Heart left ventricle (tissue), 16 donors: ENCODE data around the gene RIN3. TPM values are rescaled to one million over a fixed set of nuclear protein-coding genes. Genes with fewer than 3 reads are reported as not detected.

Source experiments
- ATAC-seq, 4 donors: fragments of 200-7000 bp; cut with Tn5 transposase; one replicate each; pipeline ENCODE4 v1.9.1; 2020 to 2022; ENCODE audit warnings: moderate library complexity in 4 of 4, mild to moderate bottlenecking in 3 of 4, moderate number of reproducible peaks in 1 of 4
- DNase-seq, 5 donors: peaks; one replicate each; pipeline ENCODE4 v3.0.0-alpha.2; 2020
- H3K27ac ChIP-seq, 12 donors: fragments of 200-600 bp; sonication (generic) in 4 of 12; one replicate each; pipeline versions ENCODE4 v1.5.0 to v1.8.0; 2016 to 2022; ENCODE audit warnings: mild to moderate bottlenecking in 2 of 12
- H3K27me3 ChIP-seq, 9 donors: fragments of 200-600 bp; sonication (generic) in 2 of 9; one replicate each; pipeline versions ENCODE4 v1.5.1 to v1.8.0; 2016 to 2022; ENCODE audit warnings: mild to moderate bottlenecking in 3 of 9
- H3K36me3 ChIP-seq, 9 donors: fragments of 200-600 bp; sonication (generic) in 2 of 9; one replicate each; pipeline versions ENCODE4 v1.5.0 to v1.8.0; 2018 to 2022; ENCODE audit warnings: mild to moderate bottlenecking in 2 of 9
- H3K4me1 ChIP-seq, 12 donors: fragments of 200-600 bp; sonication (generic) in 4 of 12; one replicate each; pipeline versions ENCODE4 v1.5.0 to v1.8.0; 2016 to 2022; ENCODE audit warnings: mild to moderate bottlenecking in 3 of 12
- H3K4me3 ChIP-seq, 12 donors: fragments of 200-600 bp; sonication (generic) in 4 of 12; one replicate each; pipeline versions ENCODE4 v1.5.0 to v1.8.0; 2017 to 2022; ENCODE audit warnings: mild to moderate bottlenecking in 9 of 12, moderate library complexity in 4 of 12
- H3K9me3 ChIP-seq, 12 donors: fragments of 200-600 bp; sonication (generic) in 4 of 12; one replicate each; pipeline versions ENCODE4 v1.5.0 to v1.8.0; 2016 to 2022; ENCODE audit warnings: mild to moderate bottlenecking in 1 of 12
- POLR2A ChIP-seq, 2 donors: fragments of 450-650 bp; IDR thresholded peaks; one replicate each; pipeline ENCODE4 v1.6.1; 2017; ENCODE audit warnings: antibody characterized with exemption in 2 of 2, mild to moderate bottlenecking in 2 of 2, moderate library complexity in 2 of 2
- WGBS, 4 donors: extraction: QIAGEN DNeasy Blood & Tissue Kit in 2 of 4; methylation state at CpG; one replicate each; pipeline versions ENCODE4 v1.1.5 to v1.1.7; 2013 to 2018; 5-methylcytosine and 5-hydroxymethylcytosine counted together
- intact Hi-C, 10 donors: fragments of 100-400 bp; cut with DNase I; formaldehyde crosslinking; loops; one replicate each; pipeline versions ENCODE4 v1.11.1 to v1.14.2; 2022
- polyA plus RNA-seq, 2 donors: library from polyadenylated mRNA; stranded (reverse); fragments of 200-250 nt; gene quantifications; one replicate each; pipeline ENCODE4 v1.2.3, GENCODE V29; 2013
- total RNA-seq, 9 donors: library from RNA; depleted of rRNA in 2 of 9; stranded (reverse); fragments of >200 nt in 2 of 9; fragmentation: NEBNext Ultra II Directional in 3 of 9; extraction: Animal tissue kit (Norgen Biotek cat#: 25700) in 3 of 9; gene quantifications; one replicate each; pipeline versions ENCODE4 v1.1.0 to v1.2.4, GENCODE V29; 2016 to 2023
- TF ChIP-seq, protein P1 (sequence below), 12 donors: fragments of 200-600 bp; sonication (generic) in 4 of 12; IDR thresholded peaks; one replicate each; pipeline versions ENCODE4 v1.5.0 to v1.8.0; 2018 to 2022; ENCODE audit warnings: antibody characterized with exemption in 12 of 12, mild to moderate bottlenecking in 5 of 12
- donor health status: ischemic (EF 13 %, LVEDD 7.1; RV severe dilation, severe dysfunction).
- donor health status: healthy with polysubstance abuse.
- donor health status: DM: no; HTN: yes; CAD: no.
- donor health status: DM: no; HTN: no; CAD: no.
- donor health status: ischemic (EF 25% LVEDD 6.9; RV normal size, moderate dysfunction).
- donor health status: ischemic (EF 25% LVEDD 5.7; RV mildly dilated, moderate dysfunction).
- donor health status: healthy.
- donor health status: DM: yes; HTN: yes; CAD: no.
- donor health status: ischemic (EF 35%, LVEDD 5.7; RV mildly dilated, moderate dysfunction).
- donor health status: nonischemic (EF 11% LVEDD 7.7; RV severe dilation, severe dysfunction).
- donor health status: DM: yes; HTN: yes; CAD: no.
- donor health status: PGD.
- donor health status: ischemic (EF 29% LVEDD 5.4; RV normal size, mild dysfunction).
- donor health status: nonischemic (EF 23%, LVEDD 6.1; RV moderate dilation, normal function).

Gene RIN3
- total and polyA plus RNA-seq, 11 donors, result 8.6 to 37.0 (median 12.7) TPM

DNA sequence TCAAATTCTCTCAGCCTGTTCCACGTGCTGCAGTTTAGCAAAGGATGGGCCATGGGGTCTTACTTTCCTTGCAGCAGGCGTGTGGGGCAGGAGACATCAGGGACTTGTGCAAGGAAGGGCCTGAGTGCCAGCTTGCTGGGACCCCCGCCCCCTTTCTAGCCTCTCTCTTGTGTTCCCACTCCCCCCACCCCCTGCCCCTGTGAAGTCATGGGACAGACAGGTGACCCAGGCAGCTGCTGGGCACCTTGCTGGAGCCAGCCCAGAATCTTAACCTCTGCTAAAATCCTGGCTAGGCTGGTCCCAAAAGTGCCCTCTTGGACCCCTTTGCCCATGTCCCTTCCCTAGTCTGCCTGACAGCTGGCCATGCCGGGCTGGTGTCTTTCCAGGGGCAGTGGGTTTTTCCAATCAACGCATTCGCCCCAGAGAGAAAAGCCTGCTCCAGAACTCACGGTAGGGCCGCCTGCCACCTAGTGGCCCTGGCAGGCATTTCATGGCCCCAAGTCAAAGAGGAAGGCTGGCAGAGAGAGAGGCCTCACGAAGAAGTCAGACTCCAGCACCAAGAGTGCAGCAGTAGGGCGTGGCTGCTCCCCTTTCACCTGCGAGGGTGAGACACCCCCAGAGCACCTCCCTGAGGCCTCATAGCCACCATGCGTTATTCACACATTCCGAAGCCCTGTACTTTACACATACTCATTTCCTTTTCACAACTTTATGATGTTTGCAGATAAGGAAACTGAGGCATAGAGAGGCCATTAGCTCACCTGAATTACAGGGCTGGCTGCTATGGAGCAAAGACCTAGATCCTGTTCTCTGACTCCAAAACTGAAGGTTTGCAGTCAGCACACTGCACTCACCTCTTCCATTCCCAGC lies 167.4 kb downstream of the RIN3 start:
- Histone ChIP-seq H3K4me1 (peaks cover 0 to 25% (median 5%) of the 10 kb centered on the region in 12 donors), H3K36me3 (peaks cover 0 to 77% (median 22%) of the 10 kb centered on the region in 9 donors), H3K27me3 (no peaks in the 10 kb centered on the region), H3K9me3 (peaks cover 0 to 3% (median 0%) of the 10 kb centered on the region in 12 donors), H3K4me3 (no peak overlapping the region), H3K27ac (peak overlapping the region in 1 of 12 donors; percentile 64)
- no peak for TF ChIP-seq POLR2A (IDR thresholded peaks at IDR 0.05)
- TF ChIP-seq, protein P1, sequence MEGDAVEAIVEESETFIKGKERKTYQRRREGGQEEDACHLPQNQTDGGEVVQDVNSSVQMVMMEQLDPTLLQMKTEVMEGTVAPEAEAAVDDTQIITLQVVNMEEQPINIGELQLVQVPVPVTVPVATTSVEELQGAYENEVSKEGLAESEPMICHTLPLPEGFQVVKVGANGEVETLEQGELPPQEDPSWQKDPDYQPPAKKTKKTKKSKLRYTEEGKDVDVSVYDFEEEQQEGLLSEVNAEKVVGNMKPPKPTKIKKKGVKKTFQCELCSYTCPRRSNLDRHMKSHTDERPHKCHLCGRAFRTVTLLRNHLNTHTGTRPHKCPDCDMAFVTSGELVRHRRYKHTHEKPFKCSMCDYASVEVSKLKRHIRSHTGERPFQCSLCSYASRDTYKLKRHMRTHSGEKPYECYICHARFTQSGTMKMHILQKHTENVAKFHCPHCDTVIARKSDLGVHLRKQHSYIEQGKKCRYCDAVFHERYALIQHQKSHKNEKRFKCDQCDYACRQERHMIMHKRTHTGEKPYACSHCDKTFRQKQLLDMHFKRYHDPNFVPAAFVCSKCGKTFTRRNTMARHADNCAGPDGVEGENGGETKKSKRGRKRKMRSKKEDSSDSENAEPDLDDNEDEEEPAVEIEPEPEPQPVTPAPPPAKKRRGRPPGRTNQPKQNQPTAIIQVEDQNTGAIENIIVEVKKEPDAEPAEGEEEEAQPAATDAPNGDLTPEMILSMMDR (IDR thresholded peaks at IDR 0.05), result peak; percentile 82 to 93 (median 89)
- peak; percentile 64 to 86 (median 72) for DNase-seq
- intact Hi-C loops, result loop anchor here in 8 of 10 donors (5.0 to 10.0 kb wide), 7 partner anchors 104 to 559 kb away; partner anchors contain the start of genes CPSF2 (in 4 of the 8) and NDUFB1 (in 4 of the 8)
- WGBS, 4 donors, result 30 to 39% (median 37%) methylated on average over 11 to 13 of the region's 13 CpGs
- ATAC-seq, result peak; percentile 27 to 73 (median 64)

DNA sequence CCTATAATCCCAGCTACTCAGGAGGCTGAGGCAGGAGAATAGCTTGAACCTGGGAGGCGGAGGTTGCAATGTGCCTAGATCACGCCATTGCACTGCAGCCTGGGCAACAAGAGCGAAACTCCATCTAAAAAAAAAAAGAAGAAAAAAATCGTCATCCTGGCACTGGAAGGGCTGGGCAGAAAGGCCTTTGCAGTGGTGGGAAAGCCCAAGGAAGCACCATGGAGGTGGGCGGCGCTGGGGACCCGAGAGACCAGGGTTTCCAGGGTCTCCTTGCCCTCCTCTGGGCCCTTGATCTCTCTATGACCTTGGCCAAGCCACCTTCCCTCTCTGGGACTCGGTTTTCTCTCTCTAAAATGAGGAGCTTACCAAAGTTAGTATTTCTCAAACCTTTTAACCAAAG lies 169.5 kb downstream of the RIN3 start:
- H3K36me3 ChIP-seq, result peaks cover 0 to 76% (median 14%) of the 10 kb centered on the region in 9 donors
- H3K27ac ChIP-seq, result no peak overlapping the region
- peaks cover 0 to 3% (median 0%) of the 10 kb centered on the region in 12 donors for H3K9me3 ChIP-seq
- peaks cover 0 to 38% (median 12%) of the 10 kb centered on the region in 12 donors for H3K4me1 ChIP-seq
- no peak overlapping the region for H3K4me3 ChIP-seq
- ATAC-seq (no peak), DNase-seq (peak in 1 of 5 donors; percentile 18)
- H3K27me3 ChIP-seq, result no peaks in the 10 kb centered on the region
- 90 to 95% (median 94%) methylated on average over 8 of the region's 8 CpGs for WGBS, 4 donors
- intact Hi-C loops, result loop anchor here in 8 of 10 donors (5.0 to 10.0 kb wide), 7 partner anchors 102 to 561 kb away; partner anchors contain the start of genes CPSF2 (in 4 of the 8) and NDUFB1 (in 4 of the 8)
- no peak for TF ChIP-seq POLR2A (IDR thresholded peaks at IDR 0.05)
- TF ChIP-seq, protein P1 (IDR thresholded peaks at IDR 0.05), result no peak

DNA sequence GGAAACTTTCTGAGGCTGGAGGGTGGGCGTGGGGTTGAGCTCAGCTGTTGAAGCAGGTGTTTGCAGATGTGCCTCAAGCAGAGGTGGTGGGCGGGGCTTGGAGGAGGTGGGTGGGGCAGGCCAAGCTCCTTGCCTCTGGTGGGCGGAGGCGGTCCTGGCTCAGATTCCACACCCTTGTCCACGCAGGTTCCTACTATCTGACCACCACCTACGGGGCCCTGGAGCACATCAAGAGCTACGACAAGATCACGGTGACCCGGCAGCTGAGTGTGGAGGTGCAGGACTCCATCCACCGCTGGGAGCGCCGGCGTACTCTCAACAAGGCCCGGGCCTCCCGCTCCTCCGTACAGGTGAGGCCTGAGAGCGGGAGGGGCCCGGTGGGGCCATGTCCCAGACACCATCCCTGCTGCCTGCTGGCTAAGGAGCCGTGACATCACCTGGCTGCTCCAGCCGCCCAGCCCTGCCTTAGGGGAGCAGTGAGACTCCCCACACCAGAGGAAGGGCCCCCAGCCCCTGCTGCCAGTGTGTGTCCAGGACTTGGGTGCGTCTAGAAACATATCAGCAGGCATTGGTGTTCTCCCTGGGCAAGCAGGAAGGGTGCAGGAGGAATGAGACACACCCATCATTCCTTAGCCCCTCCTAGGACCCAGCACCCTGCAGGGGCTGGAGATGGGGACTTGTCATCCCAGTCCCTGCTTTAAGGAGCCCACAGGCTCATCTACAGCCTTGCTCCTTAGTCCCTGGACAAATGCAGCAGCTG lies 171.4 kb downstream of the RIN3 start:
- ATAC-seq, result no peak
- peak in 1 of 5 donors; percentile 64 for DNase-seq
- H3K27me3 ChIP-seq, result no peaks in the 10 kb centered on the region
- H3K27ac ChIP-seq, result no peak overlapping the region
- no peak overlapping the region for H3K4me3 ChIP-seq
- peaks cover 0 to 3% (median 0%) of the 10 kb centered on the region in 12 donors for H3K9me3 ChIP-seq
- 89 to 97% (median 93%) methylated on average over 6 to 21 of the region's 21 CpGs for WGBS, 4 donors
- intact Hi-C loops, result loop anchor here in 9 of 10 donors (5.0 to 10.0 kb wide), 9 partner anchors 97 to 563 kb away; partner anchors contain the start of genes CPSF2 (in 4 of the 9) and NDUFB1 (in 4 of the 9)
- peaks cover 0 to 30% (median 12%) of the 10 kb centered on the region in 12 donors for H3K4me1 ChIP-seq
- H3K36me3 ChIP-seq, result peaks cover 0 to 73% (median 13%) of the 10 kb centered on the region in 9 donors
- no peak for TF ChIP-seq POLR2A (IDR thresholded peaks at IDR 0.05)
- TF ChIP-seq, protein P1 (IDR thresholded peaks at IDR 0.05), result no peak
